Nephron (organoid): Measurements from ENCODE around the gene NRG2.

Experiments
- H3K27ac Mint-ChIP-seq, 3 experiments: 2 replicates each; pipeline ENCODE4 v1.8.0; 2020; ENCODE audit warnings: mixed read lengths in 3 of 3, mild to moderate bottlenecking in 2 of 3, moderate library complexity in 1 of 3
- H3K27me3 Mint-ChIP-seq: 2 replicates; pipeline ENCODE4 v1.8.0; 2021; ENCODE audit warnings: low read depth, mild to moderate bottlenecking, moderate library complexity, mixed read lengths
- H3K36me3 Mint-ChIP-seq: 2 replicates; pipeline ENCODE4 v1.8.0; 2020; ENCODE audit warnings: low read depth, mixed read lengths
- H3K4me1 Mint-ChIP-seq: 2 replicates; pipeline ENCODE4 v1.8.0; 2020; ENCODE audit warnings: mixed read lengths
- H3K4me3 Mint-ChIP-seq, 3 experiments: 2 replicates each; pipeline ENCODE4 v1.8.0; 2020; ENCODE audit warnings: mild to moderate bottlenecking in 3 of 3, mixed read lengths in 3 of 3, moderate library complexity in 2 of 3
- H3K9me3 Mint-ChIP-seq: 2 replicates; pipeline ENCODE4 v1.8.0; 2020; ENCODE audit warnings: mixed read lengths
- TF ChIP-seq, protein P1 (sequence below), 3 experiments: fragments of 200-600 bp; sonication (generic); IDR thresholded peaks; one replicate each; pipeline ENCODE4 v1.5.0; 2021; ENCODE audit warnings: antibody characterized with exemption in 3 of 3; ENCODE audit not compliant: unreplicated experiment in 3 of 3

Gene NRG2

GRCh38 chr5:140056880-140057279 lies 13.8 kb upstream of the NRG2 start:
- TF ChIP-seq, protein P1, sequence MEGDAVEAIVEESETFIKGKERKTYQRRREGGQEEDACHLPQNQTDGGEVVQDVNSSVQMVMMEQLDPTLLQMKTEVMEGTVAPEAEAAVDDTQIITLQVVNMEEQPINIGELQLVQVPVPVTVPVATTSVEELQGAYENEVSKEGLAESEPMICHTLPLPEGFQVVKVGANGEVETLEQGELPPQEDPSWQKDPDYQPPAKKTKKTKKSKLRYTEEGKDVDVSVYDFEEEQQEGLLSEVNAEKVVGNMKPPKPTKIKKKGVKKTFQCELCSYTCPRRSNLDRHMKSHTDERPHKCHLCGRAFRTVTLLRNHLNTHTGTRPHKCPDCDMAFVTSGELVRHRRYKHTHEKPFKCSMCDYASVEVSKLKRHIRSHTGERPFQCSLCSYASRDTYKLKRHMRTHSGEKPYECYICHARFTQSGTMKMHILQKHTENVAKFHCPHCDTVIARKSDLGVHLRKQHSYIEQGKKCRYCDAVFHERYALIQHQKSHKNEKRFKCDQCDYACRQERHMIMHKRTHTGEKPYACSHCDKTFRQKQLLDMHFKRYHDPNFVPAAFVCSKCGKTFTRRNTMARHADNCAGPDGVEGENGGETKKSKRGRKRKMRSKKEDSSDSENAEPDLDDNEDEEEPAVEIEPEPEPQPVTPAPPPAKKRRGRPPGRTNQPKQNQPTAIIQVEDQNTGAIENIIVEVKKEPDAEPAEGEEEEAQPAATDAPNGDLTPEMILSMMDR (IDR thresholded peaks at IDR 0.05; ENCODE audit: unreplicated experiment in 3 of 3) = no peak
- Mint-ChIP-seq H3K36me3 (no peaks in the 10 kb centered on the region), H3K27ac (no peak overlapping the region), H3K4me3 (no peak overlapping the region), H3K9me3 (no peaks in the 10 kb centered on the region), H3K4me1 (no peaks in the 10 kb centered on the region), H3K27me3 (peaks cover 5% of the 10 kb centered on the region)

GRCh38 chr5:140055152-140055551 lies 12.1 kb upstream of the NRG2 start:
- Mint-ChIP-seq H3K4me3 (no peak overlapping the region), H3K36me3 (no peaks in the 10 kb centered on the region), H3K9me3 (no peaks in the 10 kb centered on the region), H3K4me1 (no peaks in the 10 kb centered on the region), H3K27me3 (peaks cover 7% of the 10 kb centered on the region), H3K27ac (no peak overlapping the region)
- TF ChIP-seq, protein P1 (IDR thresholded peaks at IDR 0.05; ENCODE audit: unreplicated experiment in 3 of 3) = no peak

DNA sequence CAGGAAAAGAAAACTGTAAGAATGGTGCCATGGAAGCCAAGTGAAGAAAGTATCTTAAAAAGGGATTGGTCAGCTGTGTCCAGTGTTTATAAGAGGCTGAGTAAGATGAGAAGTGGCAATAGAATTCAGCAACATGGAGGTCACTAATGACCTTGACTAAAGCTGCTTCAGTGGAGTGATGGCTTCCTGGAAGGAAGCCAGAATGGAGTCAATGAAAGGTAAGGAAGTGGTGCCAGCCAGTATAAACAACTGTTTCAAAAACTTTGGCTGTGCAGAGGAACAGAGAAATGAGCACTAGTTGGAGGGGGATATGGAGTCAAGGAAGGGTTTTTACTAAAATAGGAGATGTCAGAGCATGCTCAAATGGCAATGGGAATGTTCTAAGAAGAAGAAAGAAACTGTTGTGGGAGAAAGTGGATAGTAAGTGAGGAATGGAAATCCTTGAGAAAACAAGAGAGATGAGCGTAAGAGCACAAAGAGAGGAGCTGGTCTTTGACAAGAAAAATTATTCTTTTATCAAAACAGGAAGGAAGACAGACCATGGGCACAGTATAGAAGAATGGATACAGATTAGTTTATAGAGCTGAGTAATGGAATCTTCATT lies 11.1 kb upstream of the NRG2 start:
- peaks cover 10% of the 10 kb centered on the region for H3K27me3 Mint-ChIP-seq
- H3K4me1 Mint-ChIP-seq = no peaks in the 10 kb centered on the region
- TF ChIP-seq, protein P1 (IDR thresholded peaks at IDR 0.05; ENCODE audit: unreplicated experiment in 3 of 3) = no peak
- no peaks in the 10 kb centered on the region for H3K9me3 Mint-ChIP-seq
- no peaks in the 10 kb centered on the region for H3K36me3 Mint-ChIP-seq
- no peak overlapping the region for H3K4me3 Mint-ChIP-seq
- no peak overlapping the region for H3K27ac Mint-ChIP-seq

GRCh38 chr5:140051950-140052349 lies 8.9 kb upstream of the NRG2 start:
- Mint-ChIP-seq H3K27ac (no peak overlapping the region), H3K4me3 (no peak overlapping the region), H3K27me3 (peaks cover 32% of the 10 kb centered on the region), H3K4me1 (no peaks in the 10 kb centered on the region), H3K36me3 (no peaks in the 10 kb centered on the region), H3K9me3 (no peaks in the 10 kb centered on the region)
- TF ChIP-seq, protein P1 (IDR thresholded peaks at IDR 0.05; ENCODE audit: unreplicated experiment in 3 of 3) = no peak

DNA sequence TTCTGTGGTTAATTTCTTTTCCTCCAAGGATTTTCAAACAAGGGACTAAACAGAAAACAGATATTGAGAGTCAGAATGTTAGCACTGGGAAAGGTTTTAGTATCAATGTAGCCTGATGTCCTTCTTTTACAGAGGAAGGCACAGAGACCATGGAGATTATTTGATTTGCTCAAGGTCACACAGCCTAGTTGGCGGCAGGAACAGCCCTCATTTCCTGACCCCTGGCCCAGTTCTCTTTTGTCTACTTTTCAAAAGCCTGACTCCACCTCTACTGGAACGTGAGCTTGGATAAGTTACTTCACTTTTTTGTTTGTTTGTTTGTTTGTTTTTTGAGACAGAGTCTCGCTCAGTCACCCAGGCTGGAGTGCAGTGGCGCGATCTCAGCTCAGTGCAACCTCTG lies 6.6 kb upstream of the NRG2 start:
- Mint-ChIP-seq H3K36me3 (no peaks in the 10 kb centered on the region), H3K27me3 (peaks cover 46% of the 10 kb centered on the region), H3K4me1 (peaks cover 1% of the 10 kb centered on the region), H3K4me3 (no peak overlapping the region), H3K9me3 (no peaks in the 10 kb centered on the region), H3K27ac (no peak overlapping the region)
- TF ChIP-seq, protein P1 (IDR thresholded peaks at IDR 0.05; ENCODE audit: unreplicated experiment in 3 of 3) = no peak

DNA sequence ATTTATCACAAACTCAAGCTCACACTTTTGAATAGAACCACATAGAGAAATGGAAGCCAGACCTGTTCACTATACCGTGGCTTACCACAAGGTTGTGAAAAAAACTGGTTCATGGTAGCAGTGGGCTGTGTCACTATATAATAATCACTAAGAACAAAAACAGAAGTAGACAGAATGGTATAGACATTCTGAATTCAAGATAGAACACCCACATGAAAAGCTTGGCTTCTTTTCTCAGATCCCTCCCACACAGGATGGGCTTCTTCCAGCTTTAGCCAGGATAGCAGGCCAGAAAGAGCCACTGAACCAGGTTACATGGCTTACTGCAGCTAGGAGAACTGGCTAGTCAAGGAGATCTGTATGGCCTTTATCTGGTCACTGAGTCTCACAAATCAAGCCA lies 6.1 kb upstream of the NRG2 start:
- TF ChIP-seq, protein P1 (IDR thresholded peaks at IDR 0.05; ENCODE audit: unreplicated experiment in 3 of 3) = no peak
- H3K27me3 Mint-ChIP-seq = peaks cover 51% of the 10 kb centered on the region
- no peaks in the 10 kb centered on the region for H3K9me3 Mint-ChIP-seq
- no peak overlapping the region for H3K4me3 Mint-ChIP-seq
- no peaks in the 10 kb centered on the region for H3K36me3 Mint-ChIP-seq
- peaks cover 6% of the 10 kb centered on the region for H3K4me1 Mint-ChIP-seq
- no peak overlapping the region for H3K27ac Mint-ChIP-seq
